ENCODE measurements around the gene THOP1.

Gene THOP1

DNA sequence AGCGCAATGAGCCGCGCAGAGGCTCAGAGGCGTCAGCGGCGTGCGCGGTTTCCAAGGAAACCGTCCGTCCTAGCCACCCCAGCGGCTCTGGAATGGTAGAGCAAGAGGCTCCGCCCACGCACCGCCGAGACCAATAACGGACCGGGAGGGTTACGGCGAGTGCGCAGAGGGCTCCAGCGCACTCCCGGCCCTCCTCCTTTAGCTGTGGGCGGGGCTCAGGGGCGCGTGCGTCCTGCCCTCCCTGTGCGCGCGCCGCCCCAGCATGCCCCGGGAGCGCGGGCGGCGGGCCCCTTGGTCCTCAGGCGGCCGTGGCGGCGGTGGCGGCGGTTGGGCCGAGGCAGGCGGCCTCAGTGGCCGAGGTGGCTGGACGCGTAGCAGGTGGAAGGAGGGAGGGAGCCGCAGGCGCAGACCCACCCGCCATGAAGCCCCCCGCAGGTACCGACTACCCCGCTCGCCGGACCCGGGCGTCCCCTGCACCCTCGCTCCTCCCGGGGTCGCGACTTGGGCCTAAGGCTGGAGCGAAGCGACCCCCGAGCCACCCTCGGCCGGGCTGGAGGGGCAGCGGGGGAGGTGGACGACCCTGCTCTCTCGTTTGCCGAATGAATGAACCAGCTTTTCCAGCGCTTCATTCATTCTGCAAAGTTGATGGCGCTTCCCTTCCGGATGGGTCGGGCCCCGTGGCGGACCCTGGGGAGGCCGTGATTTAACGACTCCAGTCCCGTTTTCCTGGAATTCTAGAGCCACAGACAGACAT is at the start of gene THOP1:
Gene THOP1, plus strand, starts transcription at position 260 of the 754 bp plus-strand sequence. Its CDS starts 160 bp downstream, at position 420.
- peak; percentile 95 for DNase-seq

DNA sequence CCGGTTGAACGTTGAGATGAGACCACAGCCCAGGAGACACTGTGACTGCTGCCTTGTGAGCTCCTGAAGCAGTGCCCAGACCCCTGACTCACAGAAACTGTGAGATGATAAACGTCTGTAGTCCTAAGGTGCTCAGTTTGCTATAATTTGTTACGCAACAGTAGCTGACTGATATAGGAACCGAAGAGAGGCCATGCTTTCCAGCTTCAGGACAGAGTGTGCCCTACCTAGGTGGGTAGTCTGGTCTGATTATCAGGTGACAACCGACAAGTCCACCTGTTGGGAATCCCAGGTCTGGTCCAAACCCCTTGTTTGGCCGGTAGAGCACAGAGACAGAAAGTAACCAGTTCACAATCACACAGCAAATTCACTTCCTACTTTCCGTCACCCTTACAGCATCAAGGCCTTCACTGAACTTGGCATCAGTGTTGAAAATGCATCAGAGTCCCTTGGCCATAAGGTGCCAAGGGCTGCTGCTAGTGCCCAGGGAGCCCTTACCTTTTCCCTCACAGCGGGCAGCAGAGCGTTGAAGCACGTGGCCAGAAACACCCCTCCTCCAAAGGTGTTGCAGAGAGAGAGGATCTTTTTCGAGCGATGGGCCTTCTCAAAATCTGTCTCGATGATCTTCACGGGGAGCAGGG is 48.6 kb upstream of the THOP1 start:
- no peak for DNase-seq

DNA sequence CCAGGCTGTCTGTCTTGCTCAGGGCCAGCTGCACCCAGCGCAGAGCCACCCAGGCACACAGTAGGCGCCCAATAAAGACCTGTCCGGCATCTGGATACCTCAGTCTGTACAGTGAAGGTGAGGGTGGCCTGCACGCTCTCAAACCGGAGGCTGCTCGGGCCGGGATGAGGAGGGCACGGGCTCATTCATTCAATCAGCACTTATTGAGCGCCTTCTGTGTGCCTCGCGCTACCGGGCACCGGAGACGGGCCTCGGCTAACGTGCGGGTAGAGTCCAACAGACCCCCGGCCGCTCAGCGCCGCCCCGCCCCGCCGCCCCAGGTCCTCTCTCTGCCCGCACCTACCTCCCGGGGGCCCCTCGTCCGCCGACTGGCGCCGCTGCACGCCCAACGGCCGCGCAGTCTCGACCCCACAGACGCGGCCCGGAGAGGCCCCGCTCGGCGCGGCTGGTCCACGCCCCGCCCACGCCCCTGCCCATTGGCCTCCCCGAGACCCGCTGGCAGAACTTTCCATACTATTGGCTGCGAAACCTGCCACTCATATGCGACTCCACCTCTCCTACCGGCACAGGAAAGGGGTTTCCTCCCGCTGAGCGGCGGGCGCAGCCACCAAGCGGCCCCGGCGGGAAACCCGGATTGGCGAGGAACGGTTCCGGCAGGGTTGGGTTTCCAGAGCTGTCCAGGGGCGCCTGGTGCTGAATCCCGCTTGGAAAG is 45.5 kb upstream of the THOP1 start, which contains the start of gene SLC39A3:
Gene SLC39A3, minus strand, starts transcription at position 416 of the 712 bp plus-strand sequence. CDS start 2,760 bp downstream, outside the sequence.
- DNase-seq = peak; percentile 94

DNA sequence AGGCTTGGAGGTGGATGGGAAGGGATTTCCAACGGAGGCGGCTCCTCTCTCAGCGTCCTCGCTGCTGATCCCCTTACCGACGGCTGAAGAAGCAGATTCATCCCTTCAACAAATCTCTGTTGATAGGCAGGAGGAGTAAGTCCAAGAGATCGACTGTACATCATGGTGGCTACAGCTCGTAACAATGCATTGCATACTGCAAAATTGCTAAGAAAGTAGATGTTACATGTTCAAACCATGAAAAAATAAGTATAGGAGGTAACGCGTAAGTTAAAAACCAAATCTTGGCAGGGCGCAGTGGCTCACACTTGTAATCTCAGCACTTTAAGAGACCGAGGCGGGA is 45.0 kb upstream of the THOP1 start:
- no peak for DNase-seq

DNA sequence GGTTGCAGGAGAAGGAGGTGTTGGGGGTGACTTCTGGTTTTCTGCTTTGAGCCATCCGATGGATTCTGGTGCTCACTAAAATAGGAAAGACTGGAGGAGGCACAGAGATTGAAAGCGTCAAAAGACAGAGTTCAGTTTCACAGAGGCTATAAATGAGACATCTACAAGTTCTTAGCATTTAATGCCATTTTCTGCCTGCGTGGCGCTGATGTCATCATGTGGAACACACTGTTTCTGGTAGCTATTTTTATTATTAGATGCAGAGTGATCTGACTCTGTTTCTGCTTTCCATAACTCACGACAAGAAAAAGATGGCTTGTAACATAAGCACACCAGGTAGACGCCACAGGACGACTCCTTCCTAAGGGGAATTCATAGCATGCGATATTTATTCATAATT is 42.2 kb upstream of the THOP1 start:
- no peak for DNase-seq

DNA sequence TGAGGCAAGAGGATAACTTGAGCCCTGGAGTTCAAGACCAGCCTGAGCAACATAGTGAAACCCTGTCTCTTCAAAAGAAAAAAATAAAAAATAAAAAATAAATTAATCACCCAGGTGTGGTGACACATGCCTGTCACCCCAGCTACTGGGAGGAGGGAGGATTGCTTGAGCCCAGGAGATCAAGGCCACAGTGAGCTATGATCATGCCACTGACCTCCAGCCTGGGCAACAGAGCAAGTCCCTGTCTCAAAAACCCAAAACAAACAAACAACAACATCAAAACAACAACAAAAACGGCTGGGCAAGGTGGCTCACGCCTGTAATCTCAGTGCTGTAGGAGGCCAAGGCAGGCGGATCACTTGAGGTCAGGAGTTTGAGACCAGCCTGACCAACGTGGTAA is 41.2 kb upstream of the THOP1 start:
- no peak for DNase-seq

DNA sequence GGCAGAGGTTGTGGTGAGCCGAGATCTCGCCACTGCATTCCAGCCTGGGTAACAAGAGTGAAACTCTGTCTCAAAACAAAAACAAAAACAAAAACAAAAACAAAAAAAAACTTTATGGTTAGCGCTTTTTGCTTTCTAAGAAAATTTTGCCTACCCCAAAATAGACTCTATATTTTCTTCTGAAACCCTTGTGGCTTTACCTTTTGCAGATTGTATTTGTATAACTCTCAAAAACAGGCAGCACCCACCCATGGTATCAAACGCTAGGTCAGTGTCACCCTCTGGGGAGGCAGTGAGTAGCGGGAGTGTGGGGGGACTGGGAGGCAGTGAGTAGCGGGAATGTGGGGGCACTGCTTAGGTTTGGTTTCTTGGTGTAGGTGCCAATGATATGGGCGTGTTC is 38.0 kb upstream of the THOP1 start:
- no peak for DNase-seq

DNA sequence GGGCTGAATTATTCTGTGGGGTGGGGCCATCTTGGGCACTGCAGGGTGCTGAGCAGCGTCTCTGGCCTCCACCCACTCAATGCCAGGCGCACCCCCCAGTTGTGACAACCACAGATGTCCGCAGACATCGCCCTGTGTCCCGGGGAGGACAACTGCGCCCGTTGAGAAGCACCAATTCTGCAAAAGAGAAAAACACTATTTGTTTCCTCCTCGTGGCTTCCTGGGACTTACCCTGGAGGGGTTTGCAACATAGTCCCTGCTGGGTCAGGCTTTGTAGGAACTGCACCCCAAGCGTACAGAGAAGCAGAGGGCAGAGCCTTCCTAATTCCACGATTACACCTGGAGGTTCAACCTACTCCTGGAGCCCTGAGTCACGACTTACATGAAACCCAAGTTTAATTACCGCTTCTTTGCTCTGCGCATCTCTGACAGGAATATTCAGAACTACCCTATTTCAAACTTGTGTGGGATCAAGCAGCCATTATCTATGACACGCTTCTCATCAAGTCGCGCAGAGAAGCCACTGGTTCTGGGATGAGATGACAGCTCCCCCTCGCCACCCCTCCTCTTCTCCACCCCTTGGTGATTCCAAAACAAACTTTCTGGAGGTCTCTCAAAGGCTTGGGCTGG is 34.4 kb upstream of the THOP1 start:
- no peak for DNase-seq

DNA sequence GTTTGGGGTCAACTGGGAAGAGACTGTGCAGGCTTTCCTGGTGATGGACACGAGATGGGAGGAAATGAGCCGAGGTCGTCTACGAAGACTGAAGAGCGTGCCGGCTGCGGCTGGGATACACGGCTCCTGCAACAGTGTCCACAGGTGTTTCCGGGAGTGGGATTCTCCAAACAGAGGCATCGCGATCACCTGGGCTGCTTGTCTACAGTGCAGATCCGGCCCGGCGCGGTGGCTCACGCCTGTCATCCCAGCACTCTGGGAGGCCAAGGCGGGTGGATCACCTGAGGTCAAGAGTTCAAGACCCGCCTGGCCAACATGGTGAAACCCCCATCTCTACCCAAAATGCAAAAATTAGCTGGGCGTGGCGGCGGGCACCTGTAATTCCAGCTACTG is 33.9 kb upstream of the THOP1 start:
- DNase-seq = no peak

DNA sequence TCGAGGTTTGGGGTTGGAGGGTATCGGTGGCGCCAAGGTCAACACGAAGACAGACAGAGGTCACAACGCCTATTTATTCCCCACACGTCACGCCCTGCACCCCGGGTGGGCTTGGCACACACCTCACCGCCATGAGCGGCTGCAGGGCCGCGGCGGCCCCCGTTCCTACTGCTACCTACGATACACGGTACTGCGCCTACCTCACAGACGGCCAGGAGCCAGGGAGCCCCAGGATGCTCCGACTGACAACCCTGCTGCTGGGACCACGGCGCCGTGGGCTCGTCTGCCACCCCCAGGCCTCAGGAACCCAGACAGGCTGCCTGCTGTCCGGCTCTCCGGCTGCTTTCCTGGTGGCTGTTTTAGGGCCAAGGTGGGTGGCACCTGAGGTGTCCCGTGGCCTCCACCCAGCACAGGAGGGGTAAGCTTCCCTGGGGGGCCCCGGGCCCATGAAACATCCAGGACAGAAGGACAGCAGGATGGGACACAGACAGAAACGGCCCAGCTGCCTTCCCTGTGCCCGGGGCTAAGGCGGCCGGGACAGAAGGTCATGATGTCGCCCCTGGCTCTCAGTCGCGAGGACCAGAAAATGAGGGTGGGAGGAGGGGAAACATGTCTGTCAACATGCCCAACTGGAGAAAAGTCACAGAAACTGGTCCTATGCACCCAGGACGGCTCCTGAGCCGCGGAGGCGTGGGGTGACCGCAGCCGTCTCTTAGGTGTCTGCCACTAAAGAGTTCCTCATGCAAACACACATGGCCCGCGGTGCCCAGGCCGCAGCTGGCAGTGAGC is 30.4 kb upstream of the THOP1 start:
- DNase-seq = no peak

DNA sequence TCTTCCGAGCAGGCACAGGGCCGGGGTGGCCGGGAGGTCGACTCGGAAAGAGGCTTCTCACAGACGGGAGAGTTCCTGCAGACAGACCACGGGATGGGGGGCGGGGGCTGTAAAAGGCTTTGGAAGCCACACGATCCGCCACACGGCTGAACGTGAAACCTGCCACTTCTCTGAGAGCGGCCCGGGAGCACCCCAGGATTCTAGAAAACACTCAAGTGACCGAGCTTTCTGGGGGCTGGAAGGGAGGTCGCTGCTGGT is 29.9 kb upstream of the THOP1 start:
- no peak for DNase-seq

DNA sequence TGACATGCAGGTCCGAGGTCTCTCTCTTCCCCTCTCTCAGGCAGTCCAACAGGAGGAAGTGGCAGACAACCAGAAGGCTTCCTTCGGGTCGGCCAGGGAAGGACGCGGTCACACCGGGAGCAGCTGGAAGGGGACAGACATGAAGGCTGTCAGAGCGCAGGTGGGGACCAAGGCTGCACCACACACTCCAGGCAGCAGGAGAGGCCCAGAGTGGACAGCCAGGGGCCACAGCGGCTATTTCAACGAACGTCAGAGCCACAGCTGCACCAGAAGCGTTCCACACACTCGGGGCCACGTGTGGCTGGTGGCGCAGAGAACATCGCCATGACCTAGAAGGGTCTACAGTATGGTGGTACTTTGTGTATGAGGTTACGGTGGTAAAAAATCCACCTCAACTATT is 29.5 kb upstream of the THOP1 start:
- no peak for DNase-seq

DNA sequence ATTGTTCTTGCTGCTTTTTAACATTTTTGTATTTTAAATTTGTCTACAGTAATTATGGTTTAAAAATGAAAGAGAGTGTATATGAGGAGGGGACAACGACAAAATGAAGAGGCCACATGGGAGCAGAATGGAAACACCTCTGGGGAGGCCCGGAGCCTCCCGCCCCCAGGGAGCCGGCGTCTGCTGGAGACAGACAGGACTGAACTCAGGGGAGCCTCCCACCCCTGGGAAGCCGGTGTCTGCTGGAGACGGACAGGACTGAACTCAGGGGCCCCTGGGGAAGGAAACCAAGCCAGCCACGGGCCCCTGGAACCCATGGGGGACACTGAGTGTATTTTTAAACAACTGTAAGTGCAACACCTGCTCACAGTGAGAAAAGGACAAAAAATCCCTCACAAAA is 28.8 kb upstream of the THOP1 start:
- DNase-seq = no peak

DNA sequence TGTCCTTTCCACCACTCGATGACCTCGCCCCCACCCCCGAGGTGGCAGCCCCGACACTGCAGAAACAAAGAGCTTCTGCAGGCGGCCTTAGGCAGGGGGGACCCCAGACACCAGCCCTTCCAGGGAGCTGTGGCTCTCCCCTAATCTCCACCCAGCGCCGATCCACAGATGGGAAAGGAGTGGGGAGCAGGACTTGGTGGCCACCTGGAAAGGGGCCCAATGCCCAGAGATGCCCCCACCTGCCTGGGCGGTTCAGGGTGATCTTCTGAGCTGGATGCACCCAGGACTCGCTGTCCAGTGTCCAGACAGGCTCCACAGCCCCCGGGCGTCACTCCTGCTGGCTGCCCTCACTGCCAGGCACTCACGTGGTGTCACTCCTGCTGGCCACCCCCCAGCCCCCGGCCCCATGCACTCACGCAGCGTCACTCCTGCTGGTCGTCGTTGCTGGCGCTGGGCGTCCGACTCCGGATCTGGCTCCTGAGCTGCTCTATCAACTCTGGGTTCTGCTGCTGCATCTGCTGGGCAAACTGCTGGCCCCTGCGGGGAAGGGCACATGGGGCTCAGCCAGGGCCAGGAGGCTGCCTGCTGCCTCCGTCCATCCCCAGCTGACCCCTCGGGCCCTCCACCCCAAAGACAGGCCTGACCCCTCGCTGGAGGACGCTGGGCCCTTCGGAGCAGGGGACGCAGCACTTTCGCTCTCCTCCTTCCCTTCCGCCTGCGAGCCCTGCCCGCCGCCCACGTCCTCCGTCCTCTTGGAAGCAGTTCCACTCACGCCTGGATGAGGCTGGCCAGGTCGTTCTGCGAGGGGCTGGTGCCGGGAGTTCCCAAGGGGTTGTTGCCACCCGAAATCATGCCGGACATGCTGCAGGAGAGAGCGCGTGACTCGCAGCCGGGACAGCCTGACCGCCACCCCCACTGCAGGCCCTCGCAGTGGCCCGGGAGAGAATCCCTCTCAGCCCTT is 28.1 kb upstream of the THOP1 start:
- DNase-seq = no peak

DNA sequence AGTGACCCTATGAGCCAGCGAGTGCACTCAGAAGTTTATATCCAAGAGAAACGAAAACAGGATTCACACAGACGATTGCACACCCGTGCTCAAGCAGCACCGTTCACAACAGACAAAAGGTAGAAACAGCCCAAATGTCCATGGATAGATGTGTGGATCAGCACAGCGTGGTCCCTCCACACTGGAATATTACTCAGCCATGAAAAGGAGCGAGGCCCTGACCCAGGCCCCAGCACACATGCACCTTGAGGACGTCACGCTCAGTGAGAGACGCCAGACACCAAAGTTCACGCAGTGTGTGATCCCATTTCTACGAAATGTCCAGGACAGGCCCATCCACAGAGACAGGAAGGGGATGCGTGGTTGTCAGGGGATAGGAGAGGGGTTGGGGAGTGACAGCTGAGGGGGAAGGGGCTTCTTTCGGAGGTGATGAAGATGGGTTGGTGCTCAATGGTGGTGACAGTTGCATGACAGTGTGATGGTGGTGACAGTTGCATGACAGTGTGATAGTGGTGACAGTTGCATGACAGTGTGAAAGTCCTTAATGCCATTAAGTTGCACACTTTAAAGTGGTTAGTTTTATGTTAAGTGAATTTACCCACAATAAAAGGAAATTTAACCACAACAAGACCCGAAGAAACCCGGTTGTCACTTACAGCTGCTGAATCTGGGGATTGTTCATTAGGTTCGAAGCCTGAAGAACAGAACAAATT is 26.5 kb upstream of the THOP1 start:
- no peak for DNase-seq

DNA sequence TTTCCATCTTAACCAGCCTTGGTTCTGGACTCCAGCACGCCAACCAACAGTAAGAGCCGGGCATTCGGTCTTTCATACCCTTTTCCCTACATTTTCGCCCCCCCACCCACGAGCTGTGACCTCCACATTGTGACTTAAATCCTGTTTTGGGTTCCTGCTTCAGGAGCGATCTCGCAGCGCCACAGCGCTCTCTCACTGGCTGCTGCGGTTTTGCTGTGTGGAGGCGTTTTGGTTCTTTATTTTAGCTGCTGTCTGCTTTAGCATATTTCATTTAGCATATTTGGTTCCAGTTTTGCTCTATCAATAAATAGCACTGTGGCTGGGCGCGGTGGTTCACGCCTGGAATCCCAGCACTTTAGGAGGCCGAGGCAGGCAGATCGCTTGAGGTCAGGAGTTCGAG is 25.9 kb upstream of the THOP1 start:
- no peak for DNase-seq

DNA sequence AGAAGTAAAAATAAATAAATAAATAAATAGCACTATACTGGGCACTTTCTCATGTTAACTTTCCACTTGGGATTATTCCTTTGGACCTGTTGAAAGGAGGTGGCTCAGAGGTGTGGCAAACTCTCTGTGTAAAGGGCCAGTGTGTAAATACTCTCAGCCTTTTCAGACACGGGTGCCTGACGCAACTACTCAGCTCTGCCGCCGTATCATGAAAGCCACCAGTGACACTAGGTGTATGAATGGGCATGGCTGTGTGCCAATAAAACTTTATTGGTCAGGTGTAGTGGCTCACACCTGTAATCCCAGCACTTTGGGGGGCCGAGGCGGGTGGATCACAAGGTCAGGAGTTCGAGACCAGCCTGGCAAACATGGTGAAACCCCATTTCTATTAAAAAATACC is 25.3 kb upstream of the THOP1 start:
- no peak for DNase-seq

DNA sequence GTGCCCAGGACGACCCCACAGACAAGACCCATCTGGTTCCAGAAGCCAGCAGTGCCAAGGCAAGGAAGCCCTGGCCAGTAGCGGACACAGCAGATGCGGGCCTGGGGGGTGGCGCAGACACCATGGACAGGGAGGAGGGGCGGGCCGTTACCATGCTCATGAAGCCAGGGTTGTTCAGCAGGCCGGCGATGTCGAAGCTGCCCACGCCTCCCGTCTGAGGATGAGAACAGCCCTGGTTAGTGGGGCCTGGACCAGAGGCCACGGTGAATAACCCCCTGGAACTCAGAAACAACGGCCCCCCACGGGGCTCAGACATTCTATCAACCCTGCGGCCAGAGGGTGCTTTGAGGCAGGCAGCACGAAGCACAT is 24.0 kb upstream of the THOP1 start:
- DNase-seq = no peak

DNA sequence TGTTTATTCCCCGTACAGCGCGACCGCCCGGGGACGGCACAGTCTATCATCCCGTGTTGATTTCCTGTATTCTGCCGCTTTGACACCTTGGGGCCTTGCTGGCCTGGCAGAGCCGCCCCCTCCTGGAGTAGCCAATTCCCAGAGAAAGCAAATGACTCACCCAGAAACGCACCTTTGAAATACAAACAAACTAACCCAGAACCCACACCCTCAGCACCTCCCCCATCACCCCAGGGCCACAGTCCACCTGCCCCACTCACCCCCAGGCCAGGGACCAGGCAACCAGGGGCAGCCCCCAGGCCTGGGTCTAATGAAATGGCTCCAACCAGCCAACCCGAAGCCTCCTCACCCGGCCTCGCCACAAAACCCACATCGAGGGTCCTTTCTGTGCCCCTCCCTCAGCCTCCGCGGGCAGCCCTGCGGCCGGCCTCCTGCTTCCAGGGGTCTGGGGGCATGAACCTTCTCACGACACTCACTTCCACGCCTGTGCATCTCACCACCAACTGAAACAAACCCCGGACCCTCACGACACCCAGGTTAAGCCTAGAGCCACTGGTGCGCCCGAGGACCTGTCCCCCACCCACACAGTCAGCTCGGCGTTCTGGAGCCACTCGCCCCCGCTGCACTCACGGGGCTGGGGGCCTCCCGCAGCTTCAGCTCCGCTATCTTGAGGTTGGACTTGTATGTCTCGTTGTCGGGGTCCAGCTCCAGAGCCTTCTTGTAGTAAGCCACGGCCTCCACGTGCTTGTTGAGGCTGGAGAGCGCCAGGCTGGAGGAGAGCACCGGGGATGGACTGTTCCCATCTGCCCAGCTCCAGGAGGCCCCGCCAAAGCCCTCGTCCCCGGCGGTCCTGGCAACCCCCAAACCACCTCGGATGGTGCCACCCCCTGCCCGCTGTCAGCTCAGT is 23.2 kb upstream of the THOP1 start:
- DNase-seq = no peak

Measured in DMS 273 treated with DMSO at 0.1 percent for 48 hours (cell line).